ENCODE data around the gene ZFP36L1.
A peak's percentile ranks its signal among the peaks of the same experiment; 100 is the strongest.

The ZFP36L1 gene

DNA sequence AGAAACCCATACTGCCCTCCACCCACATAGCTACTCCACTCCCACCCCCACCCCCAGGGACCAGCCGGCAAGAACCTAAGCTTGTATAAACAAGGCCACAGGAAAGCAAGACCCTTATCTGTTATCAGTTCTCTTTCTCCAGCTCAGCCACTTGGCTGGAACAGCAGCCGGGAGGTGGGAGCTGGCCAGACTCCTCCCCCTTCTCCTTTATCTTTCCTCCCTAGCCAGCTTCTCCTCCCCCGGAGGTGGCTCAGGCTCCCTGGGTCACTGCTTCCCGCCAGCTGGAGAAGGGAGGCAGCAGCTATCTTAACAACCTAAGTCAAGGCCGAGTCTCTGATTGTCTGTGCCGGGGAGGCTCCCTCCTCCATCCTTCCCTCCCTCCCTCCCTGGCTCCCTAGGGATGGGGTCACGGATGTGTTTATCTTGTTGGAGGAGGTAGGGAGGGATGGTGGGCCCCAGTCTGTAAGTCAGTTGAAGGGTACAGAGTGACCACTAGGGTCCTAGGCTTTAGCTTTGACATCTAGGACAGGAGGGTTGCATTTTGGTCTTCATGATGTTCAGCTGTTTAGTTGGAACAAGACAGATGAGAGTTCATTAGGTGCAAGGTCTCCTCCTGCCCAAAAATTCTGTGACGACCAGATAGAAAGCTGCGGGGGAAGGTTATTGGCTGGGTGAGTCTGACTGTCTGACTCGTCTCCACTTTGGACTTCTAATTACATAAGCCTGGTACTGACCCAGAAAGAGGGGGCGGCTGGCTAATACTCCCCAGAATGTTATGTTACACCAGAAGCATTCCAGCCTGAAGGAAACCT lies 29.7 kb downstream of the ZFP36L1 start:
- DNase-seq (ENCODE audit: low spot score): peak; percentile 62

DNA sequence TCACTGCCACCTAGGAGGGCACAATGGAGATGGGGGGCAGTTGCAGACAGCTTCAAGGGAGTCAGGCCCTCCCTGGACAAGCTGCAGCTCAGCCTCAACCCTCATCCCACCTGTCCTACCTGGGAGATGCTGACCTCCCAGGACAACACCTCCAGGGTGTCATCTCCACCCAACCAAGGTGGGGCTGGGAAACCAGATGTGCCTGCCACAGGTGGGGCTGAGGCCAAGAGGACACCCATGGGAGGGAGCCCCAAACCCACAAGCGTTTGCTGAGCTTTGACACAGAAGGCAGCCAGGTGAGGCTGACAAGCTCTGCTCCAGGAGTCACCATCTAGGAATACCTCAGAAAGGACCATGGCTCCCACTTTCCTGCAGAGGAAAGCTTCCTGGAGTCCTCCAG lies 31.5 kb downstream of the ZFP36L1 start:
- DNase-seq (ENCODE audit: low spot score): no peak

DNA sequence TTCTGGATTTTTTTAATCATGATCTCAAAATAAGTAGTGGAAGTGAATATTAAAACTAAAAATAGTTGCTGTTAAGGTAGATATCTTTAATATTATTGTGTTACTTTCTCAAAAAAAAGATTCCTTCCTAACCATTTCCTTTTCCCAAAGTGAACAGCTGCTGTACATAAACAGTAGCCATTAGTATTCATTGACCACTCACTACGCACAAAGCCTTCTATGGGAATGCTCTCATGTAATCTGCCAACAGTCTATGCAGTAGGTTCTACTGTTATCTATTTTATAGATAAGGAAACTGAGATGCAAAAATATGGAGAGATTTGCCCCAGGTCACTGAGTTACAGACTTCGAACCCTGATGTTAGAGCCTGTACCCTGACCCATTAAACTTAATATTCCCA lies 32.1 kb downstream of the ZFP36L1 start:
- no peak for DNase-seq (ENCODE audit: low spot score)

DNA sequence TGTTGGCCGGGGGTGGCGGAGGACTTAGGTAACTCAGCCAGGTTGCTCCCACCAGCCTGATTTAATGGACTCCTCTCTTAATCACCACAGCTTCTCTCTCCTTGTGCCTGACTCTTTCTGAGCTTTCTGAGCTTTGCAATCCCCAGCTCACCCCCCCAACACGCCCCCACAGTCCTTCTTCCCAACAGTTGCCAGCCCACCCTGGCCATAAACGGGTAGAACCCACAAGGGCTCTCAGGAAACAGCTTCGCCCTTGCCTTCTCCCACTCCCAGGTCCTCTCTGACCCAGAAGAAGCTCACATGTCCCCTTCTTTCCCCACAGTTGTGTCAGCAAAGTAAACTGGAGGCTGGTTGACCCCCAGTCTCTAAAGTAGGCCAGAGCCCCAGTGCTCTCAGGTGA lies 32.9 kb downstream of the ZFP36L1 start:
- no peak for DNase-seq (ENCODE audit: low spot score)

DNA sequence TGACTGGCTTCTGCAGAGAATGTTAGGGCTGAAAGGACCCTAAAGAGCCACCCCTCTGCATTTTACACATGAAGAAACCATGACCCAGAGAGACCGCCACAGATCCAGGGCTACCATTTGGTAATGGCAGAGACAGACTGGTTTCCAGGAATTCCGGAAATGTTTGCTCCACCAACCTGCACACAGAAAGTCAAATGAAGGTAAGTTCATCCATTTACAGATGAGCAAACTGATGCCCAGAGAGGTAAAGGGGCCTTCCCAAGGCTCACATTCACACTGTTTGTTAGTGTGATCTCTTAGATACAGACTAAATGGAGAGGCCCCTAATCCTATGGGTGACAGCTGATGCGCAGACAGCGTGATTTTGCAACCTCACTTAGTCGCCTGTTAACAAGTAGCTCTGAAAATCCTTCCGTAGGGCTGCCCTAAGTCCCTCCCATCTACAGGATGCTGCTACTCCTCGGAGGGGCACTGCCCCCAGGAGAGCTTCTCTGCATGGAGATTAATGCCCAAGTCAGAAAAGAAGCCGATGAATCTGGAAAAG lies 33.8 kb downstream of the ZFP36L1 start:
- DNase-seq (ENCODE audit: low spot score): no peak

DNA sequence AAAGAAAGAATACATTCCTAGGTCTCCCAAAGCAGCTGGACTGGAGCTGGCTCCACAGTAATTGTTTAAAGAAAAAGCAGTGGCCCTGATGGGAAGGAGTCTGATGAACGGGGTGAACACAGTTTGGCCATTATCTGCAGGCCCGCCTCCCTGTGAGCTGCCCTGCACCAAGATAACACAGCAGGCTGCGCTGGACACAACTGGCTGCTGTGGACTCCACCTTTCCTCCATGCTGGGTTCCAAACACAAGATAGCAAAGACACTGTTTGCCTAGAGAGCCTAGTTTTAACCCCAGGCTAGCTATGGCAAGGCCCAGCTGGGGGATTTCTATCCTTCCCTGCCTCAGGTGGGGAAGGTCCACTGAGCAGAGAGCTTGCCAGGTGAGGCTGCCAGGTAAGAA lies 34.6 kb downstream of the ZFP36L1 start:
- no peak for DNase-seq (ENCODE audit: low spot score)

DNA sequence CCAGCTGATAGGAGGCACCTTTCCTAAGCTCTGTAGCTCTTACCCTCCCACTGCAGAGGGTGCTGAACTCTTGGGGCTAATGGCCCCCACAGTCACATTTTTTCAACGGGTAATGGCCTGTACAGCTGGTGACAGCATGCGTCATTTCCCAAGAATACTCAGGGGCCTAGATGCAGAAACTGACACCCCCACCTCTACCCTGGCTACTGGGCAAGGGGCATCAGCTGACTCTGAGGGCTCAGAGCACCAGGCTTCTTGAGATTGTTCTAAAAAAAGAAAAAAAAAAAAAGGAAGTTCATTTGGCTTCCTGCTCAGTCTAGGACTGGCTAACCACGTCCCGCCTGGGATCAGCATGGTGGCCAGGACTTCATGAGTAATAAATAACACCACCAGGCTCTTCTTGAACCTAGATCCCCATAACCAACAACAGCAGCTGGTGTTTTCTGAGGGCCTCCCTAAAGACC lies 35.2 kb downstream of the ZFP36L1 start:
- DNase-seq (ENCODE audit: low spot score): peak; percentile 54

DNA sequence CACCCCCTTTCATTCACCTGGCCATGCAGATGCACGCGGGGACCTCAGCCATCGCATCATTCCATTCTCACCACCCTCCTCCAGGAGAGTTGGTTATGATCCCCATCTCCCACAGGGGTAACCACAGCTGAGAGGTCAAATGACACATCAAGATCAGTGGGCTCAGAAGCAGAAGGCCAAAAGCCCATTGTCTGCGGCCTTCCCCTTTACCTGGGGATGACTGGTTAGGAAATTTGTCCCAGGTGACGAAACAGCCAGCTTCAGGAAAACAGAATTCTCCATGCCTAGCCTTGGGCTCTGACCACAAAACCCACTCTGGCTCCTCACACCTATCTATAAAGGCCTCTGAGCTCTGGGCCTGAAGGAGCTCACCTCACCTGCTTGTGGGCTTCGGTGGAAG lies 36.1 kb downstream of the ZFP36L1 start:
- DNase-seq (ENCODE audit: low spot score): no peak

DNA sequence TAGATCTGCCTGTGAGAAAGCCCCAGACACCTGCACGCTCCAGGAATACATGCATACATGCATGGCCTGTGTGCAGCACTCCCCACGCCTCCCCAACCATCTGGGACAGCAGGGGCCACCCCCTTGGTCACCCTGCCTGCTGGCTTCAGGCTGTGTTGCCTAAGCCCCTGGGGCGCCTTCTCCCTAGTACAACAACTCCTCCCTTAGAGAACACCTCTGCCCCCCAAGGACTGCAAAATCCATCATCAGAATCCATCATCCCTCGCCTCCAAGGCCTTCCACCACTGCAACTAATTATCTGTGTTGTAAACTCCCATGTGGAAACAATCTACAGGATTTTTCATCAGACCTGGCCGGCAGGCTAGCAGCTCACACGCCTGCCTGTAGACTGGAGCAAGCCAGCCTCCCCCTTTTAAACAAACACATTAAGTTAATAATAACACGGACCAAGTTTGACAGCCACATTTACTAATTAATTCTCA lies 36.8 kb downstream of the ZFP36L1 start:
- peak; percentile 57 for DNase-seq (ENCODE audit: low spot score)

DNA sequence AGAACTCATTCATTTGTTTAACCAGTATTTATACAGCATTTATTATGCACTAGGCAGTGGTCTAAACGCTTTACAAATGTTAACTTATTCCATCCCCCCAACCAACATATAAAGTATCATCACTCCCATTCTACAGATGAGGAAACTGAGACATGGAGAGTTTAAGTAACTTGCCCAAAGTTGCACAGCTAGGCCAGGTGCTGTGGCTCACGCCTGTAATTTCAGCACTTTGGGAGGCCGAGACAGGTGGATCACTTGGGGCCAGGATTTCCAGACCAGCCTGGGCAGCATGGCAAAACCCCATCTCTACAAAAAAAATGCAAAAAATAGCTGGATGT lies 37.9 kb downstream of the ZFP36L1 start:
- DNase-seq (ENCODE audit: low spot score): no peak

DNA sequence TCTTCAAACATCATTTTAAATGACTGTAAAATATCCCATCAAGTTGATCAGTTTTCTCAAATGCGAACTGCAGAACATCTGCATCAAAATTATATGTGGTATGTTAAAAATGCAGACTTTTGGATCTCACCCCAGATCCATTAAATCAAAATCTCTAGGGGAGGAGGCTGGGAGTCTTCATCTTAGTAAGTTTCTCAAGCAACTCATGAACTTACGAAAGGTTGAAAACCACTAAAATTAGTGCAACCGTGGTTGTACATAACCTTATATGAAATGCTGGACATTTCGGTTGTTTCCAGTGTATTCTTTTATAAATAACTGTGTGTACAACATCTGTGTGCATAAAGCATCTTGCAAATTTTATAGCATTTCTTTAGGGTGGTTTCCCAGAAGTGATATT lies 39.2 kb downstream of the ZFP36L1 start:
- peak; percentile 41 for DNase-seq (ENCODE audit: low spot score)

DNA sequence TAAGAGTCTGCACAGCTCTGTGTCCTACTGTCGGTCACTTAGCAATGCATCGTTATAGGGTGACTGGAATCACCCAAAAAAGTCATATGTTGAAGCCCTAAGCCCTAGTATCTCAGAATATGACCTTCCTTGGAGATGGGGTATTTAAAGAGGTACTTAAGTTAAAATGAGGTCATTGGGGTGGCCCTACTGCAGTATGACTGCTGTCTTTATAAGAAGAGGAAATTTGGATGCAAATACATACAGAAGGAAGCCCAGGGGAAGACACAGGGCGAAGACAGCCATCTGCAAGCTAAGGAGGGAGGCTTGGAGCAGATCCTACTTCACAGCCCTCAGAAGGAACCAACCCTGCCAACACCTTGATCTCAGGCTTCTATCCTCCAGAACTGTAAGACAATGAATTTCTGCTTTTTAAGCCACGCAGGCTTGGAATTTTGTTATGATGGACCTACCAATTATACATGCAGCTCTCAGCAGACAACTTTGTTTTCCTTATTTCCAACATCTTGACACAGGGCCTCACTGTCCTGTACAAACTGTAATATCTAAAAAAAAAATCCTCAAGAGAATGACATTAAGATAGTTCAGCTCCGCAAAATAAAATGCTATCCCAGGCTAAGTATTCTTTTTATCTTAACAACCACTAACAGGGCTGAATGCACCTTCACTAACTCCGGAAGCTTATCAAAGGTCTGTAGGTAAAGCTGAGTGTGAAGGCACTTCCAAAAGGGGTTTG lies 40.4 kb downstream of the ZFP36L1 start:
- DNase-seq (ENCODE audit: low spot score): no peak

DNA sequence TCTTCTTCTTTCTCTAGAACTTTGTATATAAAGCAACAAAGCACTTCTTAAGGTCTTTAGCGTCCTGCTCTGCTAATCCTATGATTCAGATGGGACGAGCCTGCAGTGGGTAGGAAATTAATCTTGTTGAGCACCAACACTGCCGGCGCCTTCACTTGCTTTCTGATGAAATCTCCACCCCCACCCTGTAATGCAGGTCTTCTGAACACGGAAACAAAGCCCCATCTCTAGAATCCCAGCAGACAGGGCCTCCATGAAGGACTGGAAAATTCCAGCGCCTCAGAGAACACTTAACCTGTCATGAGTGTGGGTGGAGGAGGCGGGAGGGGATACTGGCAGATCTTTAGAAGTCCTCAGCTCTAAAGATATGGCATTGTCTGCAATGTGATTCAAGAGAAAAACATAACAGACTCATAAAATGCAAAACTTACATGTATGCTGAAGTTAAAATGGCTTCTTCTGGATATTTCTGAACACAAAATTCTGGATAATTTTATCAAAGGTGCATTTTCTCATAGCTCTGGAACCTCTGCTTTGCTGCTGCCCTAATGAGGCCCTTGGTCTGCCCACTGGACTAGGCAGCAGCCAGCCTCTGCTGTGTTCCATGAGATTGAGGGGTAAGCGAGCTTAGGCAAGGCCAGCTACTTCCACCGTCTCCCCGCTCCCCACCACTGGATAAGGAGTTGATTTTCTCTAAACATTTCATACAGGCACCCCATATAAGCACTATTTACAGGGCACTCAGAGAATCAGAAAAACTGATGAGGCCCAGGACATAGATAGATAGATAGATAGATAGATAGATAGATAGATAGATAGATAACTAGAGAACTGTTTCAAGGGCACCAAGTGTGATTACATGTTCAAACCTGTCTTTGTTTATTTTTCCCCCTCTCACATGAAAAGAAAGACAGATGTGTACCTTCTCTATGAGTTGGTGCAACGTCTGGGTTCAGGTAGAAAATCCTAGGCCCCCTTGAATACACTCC lies 43.1 kb downstream of the ZFP36L1 start:
- DNase-seq (ENCODE audit: low spot score): no peak

DNA sequence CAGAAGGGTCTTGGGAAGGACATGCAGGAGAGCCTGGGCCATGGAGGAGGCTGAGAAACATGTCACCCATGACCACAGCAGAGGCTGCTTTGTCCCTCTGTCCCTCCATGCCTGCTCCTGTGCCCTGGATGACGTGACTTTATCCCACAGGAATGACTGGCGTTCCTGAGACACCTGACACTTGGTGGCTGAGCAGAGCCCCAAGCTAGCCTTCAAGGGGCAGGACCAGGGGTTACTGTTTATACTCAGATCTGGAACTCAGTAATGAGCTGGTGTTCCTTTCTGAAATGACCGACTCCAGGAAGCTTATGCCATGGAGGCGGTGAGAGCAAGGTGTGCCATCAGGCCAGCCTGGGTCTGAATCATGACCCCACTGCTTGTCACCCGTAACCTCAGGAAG lies 44.2 kb downstream of the ZFP36L1 start:
- DNase-seq (ENCODE audit: low spot score): no peak

DNA sequence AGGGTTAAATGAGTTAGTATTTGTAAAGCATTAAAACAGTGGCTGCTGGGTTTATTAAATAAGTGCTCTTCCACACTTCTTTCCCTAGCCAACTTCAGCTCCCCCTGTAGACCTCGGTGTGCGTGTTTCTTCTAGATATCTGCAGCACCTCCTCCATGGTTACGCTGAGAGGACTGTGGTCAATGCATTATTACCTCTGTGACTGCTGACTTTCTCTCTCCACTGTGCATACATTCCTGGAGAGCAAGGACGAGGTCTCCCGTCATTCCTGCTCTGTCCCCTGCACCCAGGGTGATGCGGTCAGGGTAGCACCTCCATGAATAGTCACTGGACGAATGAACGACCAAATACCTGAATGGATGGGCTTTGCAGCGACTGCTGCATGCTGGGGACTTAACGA lies 44.6 kb downstream of the ZFP36L1 start:
- no peak for DNase-seq (ENCODE audit: low spot score)

DNA sequence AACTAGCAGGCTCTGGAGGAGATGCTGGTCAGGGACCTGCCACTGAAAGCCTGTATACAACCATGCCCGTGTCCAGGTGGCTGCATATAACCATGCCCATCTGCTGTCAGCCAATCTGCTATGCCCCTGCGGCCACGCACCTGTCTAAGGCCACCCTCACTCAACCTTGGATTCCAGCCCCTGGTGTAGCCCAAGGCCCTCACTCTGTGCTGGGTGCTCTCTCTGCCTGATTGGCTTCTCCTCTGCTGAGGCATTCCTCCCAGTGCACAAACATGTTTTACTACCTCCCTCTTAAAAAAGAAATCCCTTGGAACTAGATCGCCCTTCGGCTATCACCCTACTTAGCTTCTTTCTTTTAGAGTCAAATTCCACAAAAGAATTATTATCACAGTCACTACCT lies 45.5 kb downstream of the ZFP36L1 start:
- no peak for DNase-seq (ENCODE audit: low spot score)

DNA sequence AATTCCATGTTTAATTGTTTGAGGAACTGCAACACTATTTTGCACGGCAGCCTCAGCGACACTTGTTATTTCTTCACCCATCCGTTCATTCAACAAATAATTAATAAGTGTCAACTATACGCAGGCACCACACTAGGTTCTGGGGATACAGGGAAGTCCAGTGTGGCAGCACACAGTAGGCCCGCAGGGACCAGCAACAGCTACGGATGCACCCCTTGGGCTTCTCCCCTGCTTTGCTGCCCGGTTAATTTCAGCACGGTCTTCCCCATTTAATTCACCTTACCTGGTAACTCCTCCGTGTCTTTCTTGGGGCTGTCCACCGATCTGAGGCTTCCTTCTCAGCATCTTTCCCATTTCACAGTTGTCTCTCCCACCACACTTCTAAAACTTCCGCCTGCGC lies 48.3 kb downstream of the ZFP36L1 start:
- no peak for DNase-seq (ENCODE audit: low spot score)

DNA sequence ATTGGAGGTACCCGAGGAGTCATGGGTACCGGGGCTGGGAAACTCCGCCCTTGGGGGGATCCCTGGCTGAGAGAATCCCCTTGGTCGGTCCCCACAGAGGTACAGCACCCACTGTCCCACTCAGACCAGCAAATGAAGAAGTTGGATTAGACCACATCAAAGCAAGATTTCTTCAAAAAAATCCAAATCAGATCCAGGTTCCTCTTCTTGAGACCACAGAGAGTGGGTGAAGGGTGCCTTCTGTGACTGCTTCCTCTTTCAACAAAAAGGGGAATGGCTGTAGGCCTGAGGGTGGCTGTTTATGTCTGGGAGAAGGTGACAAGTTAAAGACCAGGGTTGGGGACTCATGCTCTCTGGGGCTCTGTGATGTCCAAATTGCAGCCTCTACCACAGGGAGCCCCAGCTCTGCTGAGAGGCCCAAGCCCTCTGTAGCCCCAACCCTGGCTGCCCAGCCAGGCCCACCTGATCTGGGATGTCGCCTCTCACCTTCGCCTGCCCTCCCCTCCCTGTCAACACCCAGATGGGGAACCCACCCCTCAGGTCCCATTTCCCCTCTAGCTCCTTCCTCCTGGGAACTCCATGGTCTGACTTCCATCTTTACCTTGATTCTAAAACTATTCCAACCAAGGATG lies 50.9 kb downstream of the ZFP36L1 start:
- no peak for DNase-seq (ENCODE audit: low spot score)

DNA sequence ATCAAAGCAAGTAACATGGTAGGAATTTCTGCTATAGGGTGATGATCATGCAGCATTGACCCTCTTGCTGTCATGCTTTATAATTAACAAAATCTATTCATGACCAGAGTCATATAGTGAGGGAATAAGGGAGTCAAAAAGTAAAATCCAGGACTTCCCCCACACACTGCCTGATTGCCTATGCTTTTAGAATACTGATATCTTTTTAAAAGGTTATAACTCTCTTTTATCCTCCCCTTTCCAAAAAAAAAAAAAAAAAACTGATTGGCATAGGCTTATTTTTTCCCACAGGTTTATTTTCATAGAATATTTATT lies 51.4 kb downstream of the ZFP36L1 start:
- DNase-seq (ENCODE audit: low spot score): no peak

DNA sequence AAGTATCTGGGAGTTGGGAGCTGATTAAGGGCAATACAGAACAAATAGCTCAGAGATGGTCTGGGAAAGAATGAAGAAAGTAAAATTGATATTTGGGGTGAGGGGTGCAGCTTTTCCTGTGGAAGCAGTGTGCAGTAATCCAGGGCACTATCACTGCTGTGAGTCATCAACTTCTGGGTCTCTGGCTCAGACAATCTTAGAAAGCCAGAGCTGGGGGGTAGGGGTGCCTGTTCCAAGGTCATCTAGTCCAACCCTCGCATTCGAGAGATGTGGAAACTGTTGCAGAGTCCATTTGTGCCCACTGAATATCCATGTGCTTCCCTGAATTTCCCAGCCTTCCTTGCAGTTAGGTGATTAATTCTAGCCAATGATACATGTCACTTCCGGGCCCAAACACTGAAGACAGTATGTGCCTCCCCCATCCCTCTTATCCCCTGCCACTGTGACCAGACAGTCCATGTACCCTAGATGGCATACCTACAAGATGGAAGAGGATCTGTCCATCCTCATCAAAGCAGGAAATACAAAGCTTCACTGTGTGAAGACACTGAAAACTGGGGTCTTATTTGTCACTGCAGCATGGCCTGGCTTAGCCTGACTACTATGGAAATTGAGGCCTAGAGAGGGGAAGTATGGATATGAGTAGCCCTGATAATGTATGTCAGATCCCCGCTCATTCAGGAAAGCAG lies 51.9 kb downstream of the ZFP36L1 start:
- DNase-seq (ENCODE audit: low spot score): no peak

DNA sequence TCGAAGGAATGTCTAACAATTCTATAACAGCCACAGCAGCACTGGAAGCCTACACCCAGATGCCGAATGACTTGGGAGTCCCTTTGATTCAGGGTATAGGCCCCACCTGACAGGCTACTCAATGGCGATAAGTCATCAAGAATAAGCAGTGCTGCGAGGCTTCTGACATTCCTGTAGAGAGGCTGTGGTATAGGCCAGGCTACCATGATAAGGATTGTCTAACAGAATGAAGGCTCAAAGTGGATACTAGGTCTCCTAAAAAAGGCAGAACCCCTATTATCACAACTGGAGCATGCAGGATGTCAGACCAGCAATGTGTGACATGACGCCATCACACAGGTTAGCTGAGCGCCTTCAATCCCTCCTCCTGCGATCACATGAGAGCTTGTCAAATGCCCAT lies 53.2 kb downstream of the ZFP36L1 start:
- DNase-seq (ENCODE audit: low spot score): no peak
